ENCODE results near the gene ALDH3B1. TPM values are rescaled to one million over a fixed set of nuclear protein-coding genes. Genes with fewer than 3 reads are reported as not detected.
"Not testable (repeated sequence)": the region's sequence is repeated elsewhere in the genome, so short reads cannot be mapped to it uniquely, and the experiment has no call there.

Gene ALDH3B1
- total RNA-seq, 2 experiments from 2014 or later, result not detected

DNA sequence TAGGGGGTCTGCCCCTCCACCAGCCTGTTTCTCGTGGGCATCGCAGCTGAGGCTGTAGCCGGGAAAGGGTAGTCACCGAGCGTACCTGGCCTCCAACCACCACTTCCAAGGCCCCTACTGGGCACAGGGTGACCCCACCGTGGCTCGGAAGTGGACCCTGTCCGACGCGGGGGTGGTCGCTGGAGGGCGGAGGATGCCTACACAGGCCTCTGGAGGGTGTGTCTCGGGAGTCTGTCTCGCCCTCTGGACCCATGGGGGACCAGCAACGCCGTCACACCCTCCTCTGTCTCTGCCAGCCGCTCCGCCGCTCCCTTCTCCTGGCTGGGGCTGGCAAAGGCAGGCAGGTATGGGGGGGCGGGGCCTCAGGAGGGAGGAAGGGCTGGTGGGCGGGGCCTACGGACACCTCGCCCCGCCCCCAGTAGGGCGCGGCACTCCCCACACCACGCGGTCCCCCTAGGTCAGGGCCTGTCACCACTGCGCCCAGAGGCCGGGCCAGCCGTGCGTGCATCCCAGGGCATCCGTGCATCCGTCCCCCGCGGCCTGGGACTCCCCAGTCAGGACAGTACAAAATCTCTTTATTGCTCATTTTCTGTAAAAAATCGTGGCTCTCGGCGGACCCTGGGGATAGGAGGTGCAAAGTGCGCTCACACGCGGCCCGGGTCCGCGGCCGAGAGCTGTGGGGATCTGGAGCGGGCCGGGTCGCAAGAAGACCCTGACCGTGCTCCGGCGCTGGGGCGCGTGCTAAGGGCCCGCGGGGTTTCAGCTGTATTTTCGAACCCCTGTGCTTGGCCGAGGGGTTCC lies 19.4 kb upstream of the ALDH3B1 start:
- H3K36me3 Mint-ChIP-seq (ENCODE audit: low read depth); intact Hi-C loops (cut with DNase I, micrococcal nuclease); CTCF ChIA-PET; POLR2A ChIA-PET; DNase-seq; H3K27me3 Mint-ChIP-seq; H3K27ac Mint-ChIP-seq; H3K4me1 Mint-ChIP-seq; H3K4me3 Mint-ChIP-seq; H3K9me3 Mint-ChIP-seq (ENCODE audit: low read depth): not testable (repeated sequence)
- ATAC-seq, result peak; percentile 16

DNA sequence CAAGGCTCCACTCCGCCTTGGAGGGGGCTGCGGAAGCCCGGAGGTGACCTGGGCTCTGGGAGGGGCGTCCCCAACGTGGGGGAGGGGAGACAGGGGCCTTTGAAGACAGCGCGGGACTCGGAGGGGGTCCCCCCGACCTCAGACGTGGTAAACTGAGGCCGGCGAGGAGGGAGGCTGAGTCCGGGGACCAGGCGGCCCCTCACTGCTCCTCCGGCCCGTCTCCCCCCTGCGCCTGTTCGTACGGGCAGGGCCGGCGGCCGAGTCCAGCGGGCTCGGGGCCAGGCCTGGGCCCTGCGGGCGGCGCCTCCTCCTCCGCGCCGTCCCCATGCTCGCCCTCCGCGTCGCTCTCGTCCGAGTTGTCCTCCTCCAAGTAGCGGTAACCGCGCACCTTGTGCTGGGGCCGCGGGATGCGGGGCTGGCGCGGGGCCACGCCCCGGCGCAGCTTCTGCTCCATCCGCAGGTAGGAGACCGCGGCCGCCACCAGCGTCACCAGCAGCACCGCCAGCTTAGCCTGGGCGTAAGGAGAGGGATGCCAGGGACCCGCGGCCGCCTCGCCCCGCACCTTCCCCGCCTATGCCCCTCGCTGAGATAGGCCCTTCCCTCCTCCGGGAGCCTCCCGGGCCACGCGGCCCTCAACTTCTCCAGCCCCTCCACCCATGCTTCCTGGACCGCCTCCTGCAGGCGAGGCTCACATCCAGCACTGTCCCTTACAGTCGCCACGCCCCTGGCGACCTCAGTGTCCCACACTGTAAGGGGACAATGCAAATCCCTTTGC lies 18.6 kb upstream of the ALDH3B1 start:
- intact Hi-C loops (cut with DNase I, micrococcal nuclease); H3K9me3 Mint-ChIP-seq (ENCODE audit: low read depth); CTCF ChIA-PET: not testable (repeated sequence)

DNA sequence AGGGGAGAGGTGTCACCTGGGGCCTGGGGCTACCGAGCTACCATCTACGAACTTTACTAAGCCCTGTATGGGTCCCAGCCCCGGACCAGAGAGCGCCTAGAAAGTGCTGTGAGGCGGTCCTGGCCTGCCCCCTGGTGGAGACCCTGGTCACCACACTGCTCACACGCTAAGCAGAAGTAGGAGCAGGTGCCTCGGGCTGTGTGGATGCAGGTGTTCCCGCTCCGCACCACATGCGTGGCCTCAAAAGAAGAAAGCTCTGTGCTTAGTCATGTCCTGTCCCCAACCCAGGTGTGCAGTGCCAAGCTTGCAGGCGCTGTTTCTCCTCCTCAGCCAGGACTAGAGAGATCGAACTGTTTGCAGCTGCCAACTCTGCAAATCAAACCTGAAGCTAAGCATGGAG lies 16.3 kb upstream of the ALDH3B1 start:
- DNase-seq, result peak; percentile 69
- H3K36me3 Mint-ChIP-seq (ENCODE audit: low read depth); POLR2A ChIA-PET; H3K4me3 Mint-ChIP-seq; ATAC-seq; H3K9me3 Mint-ChIP-seq (ENCODE audit: low read depth); intact Hi-C loops (cut with DNase I, micrococcal nuclease); H3K27me3 Mint-ChIP-seq; H3K27ac Mint-ChIP-seq: not testable (repeated sequence)
- peaks cover 20% of the 10 kb centered on the region for H3K4me1 Mint-ChIP-seq
- CTCF ChIA-PET, result interaction anchor here (0.6 to 1.4 kb wide), 3 partner anchors 9 to 17 kb away, joined by 3 to 4 read pairs (median 4); partner anchors contain the start of gene ALDH3B1

More for the DNA sequence above, 18.6 kb upstream of the ALDH3B1 start:
- DNase-seq; POLR2A ChIA-PET; H3K36me3 Mint-ChIP-seq (ENCODE audit: low read depth); H3K27me3 Mint-ChIP-seq; ATAC-seq; H3K27ac Mint-ChIP-seq; H3K4me3 Mint-ChIP-seq; H3K4me1 Mint-ChIP-seq: not testable (repeated sequence)

GRCh38 chr11:67994387-67994786 lies 15.7 kb upstream of the ALDH3B1 start:
- POLR2A ChIA-PET, result not testable (repeated sequence)
- CTCF ChIA-PET, result interaction anchor here (0.6 to 1.4 kb wide), 3 partner anchors 8 to 16 kb away, joined by 3 to 4 read pairs (median 4); partner anchors contain the start of gene ALDH3B1

DNA sequence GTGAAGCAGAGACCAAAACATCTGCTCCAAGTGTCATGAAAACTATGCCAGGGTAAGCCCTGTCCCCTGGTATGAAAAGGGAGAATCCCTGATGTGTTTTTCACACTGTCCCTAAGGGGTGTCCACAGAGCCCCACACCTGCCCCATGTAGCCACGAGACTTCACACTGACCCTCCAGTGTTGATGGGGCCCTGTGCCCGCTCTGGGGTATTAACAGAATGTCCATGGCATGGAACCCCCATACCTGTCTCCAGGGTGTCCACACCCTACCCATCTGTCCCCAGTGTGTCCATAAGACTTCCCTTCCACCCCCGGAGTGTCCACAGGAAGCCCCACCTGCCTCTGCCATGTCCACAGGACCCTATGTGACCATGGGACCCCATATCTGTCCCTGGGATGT lies 15.0 kb upstream of the ALDH3B1 start:
- CTCF ChIA-PET; DNase-seq; ATAC-seq; H3K9me3 Mint-ChIP-seq (ENCODE audit: low read depth); intact Hi-C loops (cut with DNase I, micrococcal nuclease); POLR2A ChIA-PET; H3K4me3 Mint-ChIP-seq; H3K36me3 Mint-ChIP-seq (ENCODE audit: low read depth); H3K27ac Mint-ChIP-seq; H3K27me3 Mint-ChIP-seq: not testable (repeated sequence)
- peaks cover 20% of the 10 kb centered on the region for H3K4me1 Mint-ChIP-seq

More at GRCh38 chr11:67994387-67994786, 15.7 kb upstream of the ALDH3B1 start:
- H3K36me3 Mint-ChIP-seq (ENCODE audit: low read depth); intact Hi-C loops (cut with DNase I, micrococcal nuclease); H3K27ac Mint-ChIP-seq; ATAC-seq; H3K27me3 Mint-ChIP-seq; H3K9me3 Mint-ChIP-seq (ENCODE audit: low read depth); H3K4me3 Mint-ChIP-seq; DNase-seq: not testable (repeated sequence)
- peaks cover 20% of the 10 kb centered on the region for H3K4me1 Mint-ChIP-seq

DNA sequence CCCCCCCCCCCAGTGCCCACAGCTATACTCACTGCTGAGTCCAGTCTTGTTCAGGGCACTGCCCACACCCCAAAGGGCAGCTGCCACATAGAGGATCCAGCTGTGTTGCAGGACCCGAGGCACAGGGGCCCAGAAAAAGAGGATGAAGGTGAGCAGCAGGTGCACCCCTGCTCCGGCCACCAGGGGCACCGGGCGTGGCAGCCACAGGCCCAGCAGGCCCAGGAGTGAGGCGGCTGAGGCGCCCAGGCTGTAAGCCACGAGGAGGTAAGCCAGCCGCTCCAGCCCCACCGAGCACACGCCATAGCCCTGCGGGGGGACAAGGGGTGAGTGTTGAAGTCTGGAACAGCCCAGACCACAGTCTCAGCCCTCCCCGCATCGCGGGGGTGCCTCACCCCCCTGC lies 14.5 kb upstream of the ALDH3B1 start:
- peaks cover 20% of the 10 kb centered on the region for H3K4me1 Mint-ChIP-seq
- POLR2A ChIA-PET, result not testable (repeated sequence)

DNA sequence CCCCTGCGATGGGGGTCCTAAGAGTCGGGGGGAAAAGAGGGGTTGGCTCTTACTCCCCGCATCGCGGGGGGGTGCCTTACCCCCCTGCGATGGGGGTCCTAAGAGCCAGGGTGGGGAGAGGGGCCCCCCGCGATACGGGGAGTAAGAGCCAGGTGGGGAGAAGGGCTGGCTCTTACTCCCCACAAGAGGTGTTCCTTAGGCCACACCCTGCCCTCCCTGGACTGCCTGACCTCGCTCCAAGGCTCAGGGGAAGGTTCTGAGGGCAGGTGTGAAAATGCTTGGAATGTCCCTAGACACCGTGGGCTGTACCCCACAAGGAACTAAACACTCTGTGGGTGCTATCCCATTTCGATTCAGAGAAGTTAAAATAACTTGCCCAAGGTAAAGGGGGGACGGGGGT lies 14.1 kb upstream of the ALDH3B1 start:
- intact Hi-C loops (cut with DNase I, micrococcal nuclease), result no loop called here
- H3K9me3 Mint-ChIP-seq (ENCODE audit: low read depth), result no peaks in the 10 kb centered on the region
- H3K36me3 Mint-ChIP-seq (ENCODE audit: low read depth), result peaks cover 7% of the 10 kb centered on the region
- ATAC-seq, result no peak
- H3K4me3 Mint-ChIP-seq, result no peak overlapping the region
- no peak for DNase-seq
- ChIA-PET CTCF (no interaction called here), POLR2A (no interaction called here)
- peaks cover 20% of the 10 kb centered on the region for H3K4me1 Mint-ChIP-seq
- H3K27me3 Mint-ChIP-seq, result no peaks in the 10 kb centered on the region
- H3K27ac Mint-ChIP-seq, result no peak overlapping the region

More for the DNA sequence above, 14.5 kb upstream of the ALDH3B1 start:
- DNase-seq; ATAC-seq; H3K4me3 Mint-ChIP-seq; H3K9me3 Mint-ChIP-seq (ENCODE audit: low read depth); H3K36me3 Mint-ChIP-seq (ENCODE audit: low read depth); intact Hi-C loops (cut with DNase I, micrococcal nuclease); H3K27me3 Mint-ChIP-seq; CTCF ChIA-PET; H3K27ac Mint-ChIP-seq: not testable (repeated sequence)

GRCh38 chr11:67996622-67997474 lies 13.3 kb upstream of the ALDH3B1 start:
- peaks cover 20% of the 10 kb centered on the region for H3K4me1 Mint-ChIP-seq
- ATAC-seq (peak; percentile 91), DNase-seq (peak; percentile 72)
- no peak overlapping the region for H3K4me3 Mint-ChIP-seq
- CTCF ChIA-PET, result no interaction called here
- H3K36me3 Mint-ChIP-seq (ENCODE audit: low read depth), result peaks cover 7% of the 10 kb centered on the region
- H3K27ac Mint-ChIP-seq, result no peak overlapping the region
- POLR2A ChIA-PET, result no interaction called here
- no peaks in the 10 kb centered on the region for H3K9me3 Mint-ChIP-seq (ENCODE audit: low read depth)
- H3K27me3 Mint-ChIP-seq, result no peaks in the 10 kb centered on the region
- intact Hi-C loops (cut with DNase I, micrococcal nuclease), result no loop called here

GRCh38 chr11:67997475-67997921 lies 12.6 kb upstream of the ALDH3B1 start:
- Mint-ChIP-seq H3K27ac (no peak overlapping the region), H3K9me3 (ENCODE audit: low read depth) (no peaks in the 10 kb centered on the region), H3K36me3 (ENCODE audit: low read depth) (peaks cover 7% of the 10 kb centered on the region), H3K27me3 (no peaks in the 10 kb centered on the region), H3K4me1 (peaks cover 20% of the 10 kb centered on the region), H3K4me3 (no peak overlapping the region)
- DNase-seq (no peak), ATAC-seq (no peak)
- intact Hi-C loops (cut with DNase I, micrococcal nuclease), result no loop called here
- POLR2A ChIA-PET, result no interaction called here
- CTCF ChIA-PET, result no interaction called here

GRCh38 chr11:67998150-67999045 lies 11.7 kb upstream of the ALDH3B1 start:
- Mint-ChIP-seq H3K4me1 (peaks cover 25% of the 10 kb centered on the region), H3K9me3 (ENCODE audit: low read depth) (no peaks in the 10 kb centered on the region), H3K36me3 (ENCODE audit: low read depth) (peaks cover 7% of the 10 kb centered on the region), H3K4me3 (no peak overlapping the region), H3K27me3 (no peaks in the 10 kb centered on the region), H3K27ac (no peak overlapping the region)
- ATAC-seq, result no peak
- ChIA-PET POLR2A (no interaction called here), CTCF (no interaction called here)
- no peak for DNase-seq
- intact Hi-C loops (cut with DNase I, micrococcal nuclease), result no loop called here

GRCh38 chr11:67999201-67999629 lies 10.9 kb upstream of the ALDH3B1 start:
- H3K36me3 Mint-ChIP-seq (ENCODE audit: low read depth), result peaks cover 7% of the 10 kb centered on the region
- ATAC-seq (no peak), DNase-seq (no peak)
- peaks cover 24% of the 10 kb centered on the region for H3K4me1 Mint-ChIP-seq
- intact Hi-C loops (cut with DNase I, micrococcal nuclease), result no loop called here
- H3K27ac Mint-ChIP-seq, result no peak overlapping the region
- H3K4me3 Mint-ChIP-seq, result no peak overlapping the region
- CTCF ChIA-PET, result no interaction called here
- POLR2A ChIA-PET, result no interaction called here
- H3K9me3 Mint-ChIP-seq (ENCODE audit: low read depth), result no peaks in the 10 kb centered on the region
- H3K27me3 Mint-ChIP-seq, result no peaks in the 10 kb centered on the region

Data from activated CD4-positive, alpha-beta T cell treated with anti-CD3 and anti-CD28 coated beads for 36 hours (primary cell).